ENCODE results near the gene EPHA4. TPM values are rescaled to one million over a fixed set of nuclear protein-coding genes. Genes with fewer than 3 reads are reported as not detected.

EPHA4 gene
- total RNA-seq, 1 experiment from 2014 or later = 3.4 TPM

DNA sequence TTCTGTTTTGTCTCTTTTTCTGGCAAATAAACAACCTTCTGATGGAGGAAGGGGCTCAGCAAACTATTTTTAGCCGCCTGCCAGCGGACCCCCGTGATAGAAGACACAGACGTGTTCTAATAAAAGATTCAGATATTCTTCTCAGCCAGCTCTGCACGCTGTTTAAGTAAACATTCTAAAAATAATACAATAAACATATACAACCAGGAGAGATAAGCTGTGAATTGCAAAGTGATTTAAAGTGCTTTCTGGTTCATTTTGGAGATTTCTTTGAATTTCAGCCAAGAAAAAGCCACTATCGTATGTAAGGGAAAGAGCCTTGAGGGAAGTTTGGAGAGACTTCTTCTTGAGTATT is 201.3 kb downstream of the EPHA4 start:
- Histone ChIP-seq H3K4me3 (ENCODE audit: low read depth in 2 of 2, low read length in 2 of 2) (no peak overlapping the region), H3K9me3 (ENCODE audit: control insufficient read depth, insufficient read depth, low read depth, low read length) (no peaks in the 10 kb centered on the region), H3K36me3 (ENCODE audit: control insufficient read depth, insufficient read depth, low read length) (no peaks in the 10 kb centered on the region), H3K27ac (ENCODE audit: low read length) (no peak overlapping the region), H3K27me3 (ENCODE audit: control insufficient read depth, insufficient read depth, low read length) (no peaks in the 10 kb centered on the region), H3K4me1 (ENCODE audit: control insufficient read depth, insufficient read depth, low read length) (no peaks in the 10 kb centered on the region)
- BruUV-seq (replicated peaks) = no TSS peak
- ATAC-seq = no peak
- POLR2A ChIA-PET = no interaction called here
- CTCF ChIA-PET = no interaction called here
- no peak for DNase-seq (ENCODE audit: low read depth, low spot score)
- in situ Hi-C loops (cut with HindIII; ENCODE audit: low pct_unique_long_range_greater_than_20kb, low sequenced_read_pairs) (no loop called here), intact Hi-C loops (cut with micrococcal nuclease; ENCODE audit: unreplicated experiment) (no loop called here)
- TF ChIP-seq REST (IDR thresholded peaks at IDR 0.05; ENCODE audit: insufficient read depth in 1 of 2, low read depth in 2 of 2, low read length in 1 of 2) (no peak), CTCF (IDR thresholded peaks at IDR 0.05) (no peak), POLR2AphosphoS5 (IDR thresholded peaks at IDR 0.05; ENCODE audit: low read depth, low read length) (no peak), TCF7L2 (IDR thresholded peaks at IDR 0.05; ENCODE audit: low read depth, low read length) (no peak), SIN3A (IDR thresholded peaks at IDR 0.05; ENCODE audit: borderline replicate concordance, insufficient read depth, low read depth, low read length) (no peak)

DNA sequence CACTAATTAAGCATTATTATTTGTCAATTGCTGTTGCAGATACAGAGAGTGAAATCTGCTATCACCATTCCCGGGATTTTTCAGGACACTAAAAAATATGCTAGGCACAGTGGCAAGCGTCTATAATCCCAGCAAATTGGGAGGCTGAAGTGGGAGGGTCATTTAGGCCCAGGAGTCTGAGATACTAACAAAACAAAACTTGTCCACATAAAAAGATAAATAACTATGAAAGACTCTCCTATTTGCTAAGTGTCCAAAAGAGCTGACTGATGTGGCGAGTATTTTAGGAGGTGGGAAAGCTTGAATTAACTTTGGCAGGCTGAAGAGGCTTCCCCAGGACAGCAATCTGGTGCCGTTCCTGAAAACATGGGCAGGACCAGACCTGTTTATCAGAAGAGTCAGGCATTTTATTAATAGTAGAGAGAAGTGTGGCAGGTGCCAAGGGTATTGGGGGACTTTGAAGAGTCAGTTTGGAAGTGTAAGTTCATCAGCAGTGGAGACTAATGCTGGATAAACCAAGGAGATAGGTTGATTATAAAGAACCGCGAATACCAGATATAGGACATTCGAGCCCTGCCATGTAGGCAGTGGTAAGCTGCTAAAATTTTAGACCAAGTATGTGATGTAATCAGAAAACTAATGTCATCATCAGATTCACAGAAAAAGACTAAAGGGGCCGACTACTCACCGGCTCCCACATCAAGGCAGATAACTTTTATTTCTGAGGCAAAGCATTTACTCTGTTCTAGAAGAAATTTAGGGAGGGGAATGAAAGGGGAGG is 201.8 kb downstream of the EPHA4 start:
- Histone ChIP-seq H3K27me3 (ENCODE audit: control insufficient read depth, insufficient read depth, low read length) (no peaks in the 10 kb centered on the region), H3K36me3 (ENCODE audit: control insufficient read depth, insufficient read depth, low read length) (no peaks in the 10 kb centered on the region), H3K4me3 (ENCODE audit: low read depth in 2 of 2, low read length in 2 of 2) (no peak overlapping the region), H3K27ac (ENCODE audit: low read length) (no peak overlapping the region), H3K4me1 (ENCODE audit: control insufficient read depth, insufficient read depth, low read length) (no peaks in the 10 kb centered on the region), H3K9me3 (ENCODE audit: control insufficient read depth, insufficient read depth, low read depth, low read length) (no peaks in the 10 kb centered on the region)
- no TSS peak for BruUV-seq (replicated peaks)
- intact Hi-C loops (cut with micrococcal nuclease; ENCODE audit: unreplicated experiment) (no loop called here), in situ Hi-C loops (cut with HindIII; ENCODE audit: low pct_unique_long_range_greater_than_20kb, low sequenced_read_pairs) (no loop called here)
- DNase-seq (ENCODE audit: low read depth, low spot score) (no peak), ATAC-seq (no peak)
- ChIA-PET CTCF (no interaction called here), POLR2A (no interaction called here)
- TF ChIP-seq REST (IDR thresholded peaks at IDR 0.05; ENCODE audit: insufficient read depth in 1 of 2, low read depth in 2 of 2, low read length in 1 of 2) (no peak), TCF7L2 (IDR thresholded peaks at IDR 0.05; ENCODE audit: low read depth, low read length) (no peak), POLR2AphosphoS5 (IDR thresholded peaks at IDR 0.05; ENCODE audit: low read depth, low read length) (no peak), CTCF (IDR thresholded peaks at IDR 0.05) (no peak), SIN3A (IDR thresholded peaks at IDR 0.05; ENCODE audit: borderline replicate concordance, insufficient read depth, low read depth, low read length) (no peak)

Data from Panc1 (cell line).